HCT116 (cell line): Measurements from ENCODE around the gene UPB1. TPM values are rescaled to one million over a fixed set of nuclear protein-coding genes. Genes with fewer than 3 reads are reported as not detected.

Experiments used
- ATAC-seq: fragments of 200-7000 bp; cut with Tn5 transposase; 2 replicates; pipeline ENCODE4 v1.9.1; 2020; ENCODE audit warnings: mild to moderate bottlenecking, moderate library complexity
- BruUV-seq: library from RNA; stranded (reverse); fragments of 400-500 nt; replicated peaks from 2 replicates; lab custom pipeline; 2021; lab: Mats Ljungman, UMichigan
- CTCF ChIA-PET: fragments of 300-600 bp; sonication (Branson Sonifier 250); formaldehyde crosslinking; loops from one replicate; lab custom pipeline; 2021; ENCODE audit warnings: antibody characterized with exemption; lab: Charles Lee
- POLR2A ChIA-PET: fragments of 300-600, 350-600 bp; sonication (Branson Sonifier 250); formaldehyde crosslinking; loops from one replicate; lab custom pipeline; 2021; ENCODE audit warnings: antibody characterized with exemption; lab: Charles Lee
- RAD21 ChIA-PET, 2 experiments: fragments of 300-600 bp; sonication (Branson Sonifier 250); formaldehyde crosslinking; loops; one replicate each; lab custom pipeline; 2023; ENCODE audit warnings: low total read pairs in 2 of 2; ENCODE audit not compliant: uncharacterized antibody in 2 of 2, unreplicated experiment in 2 of 2, low non-redundant PET in 1 of 2; lab: Charles Lee
- DNase-seq: peaks from one replicate; pipeline ENCODE4 v3.0.0-alpha.2; 2010; ENCODE audit warnings: low read depth, low spot score
- H2AFZ ChIP-seq: fragments of 200-600 bp; shearing (Covaris generic), sonication (generic); 2 replicates; pipeline ENCODE4 v1.6.1; 2017; ENCODE audit warnings: low read depth, mixed run types, mixed read lengths, antibody characterized with exemption, low read length; ENCODE audit not compliant: poor library complexity, severe bottlenecking
- H3K27ac ChIP-seq: 2 replicates; pipeline ENCODE4 v1.5.1; 2012; ENCODE audit warnings: low read depth, low read length
- H3K27me3 ChIP-seq: fragments of 200-600 bp; sonication (generic); 2 replicates; pipeline ENCODE4 v1.6.1; 2016; ENCODE audit warnings: mixed run types, low read length, mixed read lengths; ENCODE audit not compliant: insufficient read depth
- H3K36me3 ChIP-seq, 2 experiments: fragments of 200-500 bp in 1 of 2; fragments of 200-600 bp in 1 of 2; sonication (Bioruptor generic) in 1 of 2; sonication (generic) in 1 of 2; 2 replicates each; pipeline versions ENCODE4 v1.5.1 to v1.6.1; 2014 to 2016; ENCODE audit warnings: low read length in 2 of 2, inconsistent platforms in 1 of 2, mixed read lengths in 1 of 2, mixed run types in 1 of 2; ENCODE audit not compliant: insufficient read depth in 2 of 2, control insufficient read depth in 1 of 2
- H3K4me1 ChIP-seq, 2 experiments: fragments of 200-600 bp in 1 of 2; sonication (generic) in 1 of 2; 2 replicates each; pipeline versions ENCODE4 v1.5.1 to v1.6.1; 2012 to 2017; ENCODE audit warnings: low read length in 2 of 2, inconsistent platforms in 1 of 2, mild to moderate bottlenecking in 1 of 2, mixed read lengths in 1 of 2, mixed run types in 1 of 2, moderate library complexity in 1 of 2; ENCODE audit not compliant: insufficient read depth in 2 of 2, control insufficient read depth in 1 of 2
- H3K4me2 ChIP-seq: fragments of 200-600 bp; sonication (generic); 2 replicates; pipeline ENCODE4 v1.6.1; 2017; ENCODE audit warnings: mixed run types, low read length, mixed read lengths
- H3K4me3 ChIP-seq, 2 experiments: fragments of 200-600 bp in 1 of 2; sonication (generic) in 1 of 2; replicated peaks in 1 of 2; 2 replicates each; pipeline ENCODE4 v1.5.1; 2011 to 2016; ENCODE audit warnings: low read length in 2 of 2, control low read depth in 1 of 2, low read depth in 1 of 2, mild to moderate bottlenecking in 1 of 2, mixed read lengths in 1 of 2, mixed run types in 1 of 2
- H3K79me2 ChIP-seq: fragments of 200-600 bp; sonication (generic); 2 replicates; pipeline ENCODE4 v1.6.1; 2017; ENCODE audit warnings: mild to moderate bottlenecking, mixed run types, low read length, moderate library complexity, mixed read lengths; ENCODE audit not compliant: insufficient read depth
- H3K9ac ChIP-seq: fragments of 200-600 bp; sonication (generic); 2 replicates; pipeline ENCODE4 v1.6.1; 2016; ENCODE audit warnings: low read length, mixed read lengths
- H3K9me2 ChIP-seq: fragments of 200-600 bp; sonication (generic), shearing (Covaris generic); 2 replicates; pipeline ENCODE4 v1.6.1; 2017; ENCODE audit warnings: mixed run types, mild to moderate bottlenecking, moderate library complexity; ENCODE audit not compliant: insufficient read depth
- H3K9me3 ChIP-seq, 2 experiments: fragments of 200-500 bp in 1 of 2; fragments of 200-600 bp in 1 of 2; sonication (Bioruptor generic) in 1 of 2; sonication (generic) in 1 of 2; 2 replicates each; pipeline ENCODE4 v1.6.1; 2014 to 2017; ENCODE audit warnings: low read length in 2 of 2, mixed read lengths in 2 of 2, inconsistent platforms in 1 of 2, low read depth in 1 of 2, mild to moderate bottlenecking in 1 of 2, mixed run types in 1 of 2, moderate library complexity in 1 of 2; ENCODE audit not compliant: control insufficient read depth in 1 of 2, insufficient read depth in 1 of 2
- H4K20me1 ChIP-seq: fragments of 200-600 bp; sonication (generic), shearing (Covaris generic); 2 replicates; pipeline ENCODE4 v1.6.1; 2017; ENCODE audit warnings: mixed run types, mild to moderate bottlenecking, moderate library complexity; ENCODE audit not compliant: insufficient read depth
- CBX3 ChIP-seq: IDR thresholded peaks from 2 replicates; pipeline ENCODE4 v1.6.1; 2012; ENCODE audit warnings: low read depth
- CEBPB ChIP-seq: IDR thresholded peaks from 2 replicates; pipeline ENCODE4 v1.6.1; 2012; ENCODE audit warnings: low read depth
- CTCF ChIP-seq, 3 experiments: fragments of 200-600 bp in 1 of 3; sonication (generic) in 1 of 3; IDR thresholded peaks in 2 of 3; conservative IDR thresholded peaks in 1 of 3; 2 replicates each; pipeline ENCODE4 v1.5.1; 2012 to 2017; ENCODE audit warnings: low read depth in 2 of 3, low read length in 2 of 3, antibody characterized with exemption in 1 of 3, borderline replicate concordance in 1 of 3, control low read depth in 1 of 3, mild to moderate bottlenecking in 1 of 3, mixed read lengths in 1 of 3, mixed run types in 1 of 3, moderate library complexity in 1 of 3; ENCODE audit not compliant: insufficient read depth in 1 of 3
- EGR1 ChIP-seq: IDR thresholded peaks from 2 replicates; pipeline ENCODE4 v1.6.1; 2012; ENCODE audit warnings: low read depth
- EZH2 ChIP-seq: fragments of 200-600 bp; sonication (generic); IDR thresholded peaks from 2 replicates; pipeline ENCODE4 v1.6.1; 2017; ENCODE audit warnings: antibody characterized with exemption, mixed run types
- FOSL1 ChIP-seq: IDR thresholded peaks from 2 replicates; pipeline ENCODE4 v1.6.1; 2012; ENCODE audit warnings: low read depth
- MAX ChIP-seq: IDR thresholded peaks from 2 replicates; pipeline ENCODE4 v1.6.1; 2012
- POLR2A ChIP-seq: IDR thresholded peaks from 2 replicates; pipeline ENCODE4 v1.7.0; 2011; ENCODE audit warnings: borderline replicate concordance; ENCODE audit not compliant: insufficient read depth, insufficient read length; ENCODE audit errors: extremely low read depth
- POLR2AphosphoS5 ChIP-seq: IDR thresholded peaks from 2 replicates; pipeline ENCODE4 v1.6.1; 2011; ENCODE audit warnings: mild to moderate bottlenecking, low read depth, low read length, moderate library complexity
- REST ChIP-seq: IDR thresholded peaks from 2 replicates; pipeline ENCODE4 v1.6.1; 2012; ENCODE audit warnings: low read depth
- SIN3A ChIP-seq: IDR thresholded peaks from 2 replicates; pipeline ENCODE4 v1.6.1; 2012; ENCODE audit warnings: low read depth
- YY1 ChIP-seq: IDR thresholded peaks from 2 replicates; pipeline ENCODE4 v1.6.1; 2011; ENCODE audit warnings: low read length, low read depth, moderate library complexity, mild to moderate bottlenecking; ENCODE audit not compliant: insufficient replicate concordance; ENCODE audit errors: extremely low read depth
- ZFX ChIP-seq: fragments of 450-650 bp; IDR thresholded peaks from 2 replicates; pipeline ENCODE4 v1.6.1; 2017
- intact Hi-C: fragments of 100-400 bp; cut with micrococcal nuclease; formaldehyde crosslinking; loops from 2 replicates; pipeline ENCODE4 v1.10.0; 2022
- total RNA-seq: library from RNA; stranded (reverse); gene quantifications from one replicate; pipeline ENCODE4 v1.2.1, GENCODE V29; 2021; ENCODE audit not compliant: unreplicated experiment

Gene UPB1
- total RNA-seq, 1 experiment from 2014 or later: 0.27 TPM

- Histone ChIP-seq H3K36me3 (no peaks in the 10 kb centered on the region), H4K20me1 (no peaks in the 10 kb centered on the region), H3K27me3 (no peaks in the 10 kb centered on the region), H3K9me2 (no peaks in the 10 kb centered on the region), H3K9me3 (no peaks in the 10 kb centered on the region), H3K9ac (no peak overlapping the region), H3K27ac (no peak overlapping the region), H3K4me3 (no peak overlapping the region), H3K4me2 (no peak overlapping the region), H3K79me2 (no peaks in the 10 kb centered on the region), H2AFZ (no peak overlapping the region), H3K4me1 (peaks cover 10 to 17% of the 10 kb centered on the region in 2 experiments)
- no peak for ATAC-seq
- RAD21 ChIA-PET: no interaction called here
- no TSS peak for BruUV-seq
- DNase-seq: no peak
- CTCF ChIA-PET: interaction anchor here (0.6 to 1.4 kb wide), 3 partner anchors 15 to 351 kb away, joined by 3 to 5 read pairs (median 4); no protein-coding TSS in a partner anchor
- POLR2A ChIA-PET: no interaction called here
- intact Hi-C loops: loop anchor here (5.0 to 10.0 kb wide), 3 partner anchors 254 to 541 kb away; partner anchors contain the start of genes GSTT2, SPECC1L and SUSD2
- TF ChIP-seq POLR2A (no peak), ZFX (no peak), POLR2AphosphoS5 (no peak), FOSL1 (no peak), YY1 (no peak), CTCF (IDR thresholded peaks at IDR 0.05 in 2 of 3, conservative IDR thresholded peaks at IDR 0.05 in 1 of 3; ENCODE audit: borderline replicate concordance in 1 of 3, insufficient read depth in 1 of 3, low read depth in 2 of 3, low read length in 2 of 3) (no peak), MAX (no peak), EGR1 (no peak), EZH2 (no peak), REST (no peak), CEBPB (no peak), CBX3 (no peak), SIN3A (no peak)
Measured at GRCh38 chr22:24526191-24526590, 31.1 kb downstream of the UPB1 start.
